Smooth muscle cell (in vitro differentiated cells): ENCODE data around the gene FRAS1. TPM values are rescaled to one million over a fixed set of nuclear protein-coding genes. Genes with fewer than 3 reads are reported as not detected.
A peak's percentile ranks its signal among the peaks of the same experiment; 100 is the strongest.

Source experiments
- DNase-seq: peaks from one replicate; lab custom pipeline; 2025; ENCODE audit not compliant: unreplicated experiment; lab: John Stamatoyannopoulos, UW
- H2AFZ ChIP-seq: fragments of 200-600 bp; sonication (generic); 2 replicates; pipeline ENCODE4 v1.6.0; 2016; ENCODE audit warnings: antibody characterized with exemption, low read depth, mild to moderate bottlenecking
- H3F3A ChIP-seq: fragments of 200-600 bp; sonication (generic); 2 replicates; pipeline ENCODE4 v1.6.0; 2017; ENCODE audit warnings: antibody characterized with exemption, low read depth
- H3K27ac ChIP-seq: fragments of 200-600 bp; sonication (generic); 2 replicates; pipeline ENCODE4 v1.5.1; 2016; ENCODE audit warnings: low read depth, mild to moderate bottlenecking
- H3K27me3 ChIP-seq: fragments of 200-600 bp; sonication (generic); 2 replicates; pipeline ENCODE4 v1.6.1; 2016; ENCODE audit warnings: low read depth, mild to moderate bottlenecking
- H3K36me3 ChIP-seq: fragments of 200-600 bp; sonication (generic); 2 replicates; pipeline ENCODE4 v1.5.1; 2016; ENCODE audit warnings: low read depth
- H3K4me1 ChIP-seq: fragments of 200-600 bp; sonication (generic); 2 replicates; pipeline ENCODE4 v1.5.1; 2016; ENCODE audit warnings: low read depth
- H3K4me2 ChIP-seq: fragments of 200-600 bp; sonication (generic); 2 replicates; pipeline ENCODE4 v1.6.0; 2016; ENCODE audit warnings: mild to moderate bottlenecking
- H3K4me3 ChIP-seq: fragments of 200-600 bp; sonication (generic); 2 replicates; pipeline ENCODE4 v1.5.1; 2016; ENCODE audit warnings: mild to moderate bottlenecking
- H3K79me2 ChIP-seq: fragments of 200-600 bp; sonication (generic); 2 replicates; pipeline ENCODE4 v1.6.0; 2016; ENCODE audit warnings: low read depth, mild to moderate bottlenecking
- H3K9ac ChIP-seq: fragments of 200-600 bp; sonication (generic); 2 replicates; pipeline ENCODE4 v1.6.0; 2016; ENCODE audit warnings: low read depth
- H3K9me3 ChIP-seq: fragments of 200-600 bp; sonication (generic); replicated peaks from 2 replicates; pipeline ENCODE4 v1.5.1; 2016; ENCODE audit warnings: low read depth
- H4K20me1 ChIP-seq: fragments of 200-600 bp; sonication (generic); 2 replicates; pipeline ENCODE4 v1.6.0; 2016; ENCODE audit warnings: low read depth
- CTCF ChIP-seq: fragments of 200-600 bp; sonication (generic); IDR thresholded peaks from 2 replicates; pipeline ENCODE4 v1.5.1; 2017; ENCODE audit warnings: borderline replicate concordance, mild to moderate bottlenecking, antibody characterized with exemption; ENCODE audit not compliant: insufficient read depth, poor library complexity, severe bottlenecking
- WGBS: methylation state at CpG from one replicate; pipeline ENCODE4 v1.1.7; 2016; ENCODE audit warnings: low lambda C conversion rate; 5-methylcytosine and 5-hydroxymethylcytosine counted together
- polyA plus RNA-seq: library from polyadenylated mRNA; unstranded; fragments of >200 nt; fragmentation: Nextera tagmentation; extraction: Ambion mirVana; gene quantifications from 2 replicates; pipeline ENCODE4 v1.2.1, GENCODE V29; 2016
- total RNA-seq: library from RNA; depleted of rRNA; stranded (reverse); fragments of >200 nt; gene quantifications from 2 replicates; pipeline ENCODE4 v1.2.3, GENCODE V29; 2014

FRAS1 gene
- total and polyA plus RNA-seq, 2 experiments from 2014 or later, result 0.55 to 8.1 TPM

- no peaks in the 10 kb centered on the region for H3K79me2 ChIP-seq
- H3F3A ChIP-seq, result no peaks in the 10 kb centered on the region
- peaks cover 3% of the 10 kb centered on the region for H3K4me1 ChIP-seq
- no peak overlapping the region for H3K9ac ChIP-seq
- no peaks in the 10 kb centered on the region for H3K9me3 ChIP-seq
- H3K4me2 ChIP-seq, result no peak overlapping the region
- H3K4me3 ChIP-seq, result no peak overlapping the region
- no peak overlapping the region for H3K27ac ChIP-seq
- no peak for TF ChIP-seq CTCF
- no peaks in the 10 kb centered on the region for H4K20me1 ChIP-seq
- no peak overlapping the region for H2AFZ ChIP-seq
- no peak for DNase-seq
- no peaks in the 10 kb centered on the region for H3K27me3 ChIP-seq
- no peaks in the 10 kb centered on the region for H3K36me3 ChIP-seq
Observed at GRCh38 chr4:78033861-78034260, 23.3 kb upstream of the FRAS1 start.

GRCh38 chr4:78038704-78039103 lies 18.4 kb upstream of the FRAS1 start:
- no peaks in the 10 kb centered on the region for H3F3A ChIP-seq
- no peak overlapping the region for H3K27ac ChIP-seq
- DNase-seq, result no peak
- H3K27me3 ChIP-seq, result no peaks in the 10 kb centered on the region
- H3K9ac ChIP-seq, result no peak overlapping the region
- H3K79me2 ChIP-seq, result no peaks in the 10 kb centered on the region
- peaks cover 3% of the 10 kb centered on the region for H3K4me1 ChIP-seq
- no peaks in the 10 kb centered on the region for H3K9me3 ChIP-seq
- no peaks in the 10 kb centered on the region for H3K36me3 ChIP-seq
- H2AFZ ChIP-seq, result peak overlapping the region; percentile 10
- H3K4me2 ChIP-seq, result no peak overlapping the region
- 83% methylated on average over 5 of the region's 5 CpGs for WGBS
- no peaks in the 10 kb centered on the region for H4K20me1 ChIP-seq
- no peak for TF ChIP-seq CTCF
- H3K4me3 ChIP-seq, result no peak overlapping the region

- Histone ChIP-seq H3F3A (no peaks in the 10 kb centered on the region), H3K9ac (no peak overlapping the region), H3K27me3 (no peaks in the 10 kb centered on the region), H4K20me1 (no peaks in the 10 kb centered on the region), H3K9me3 (no peaks in the 10 kb centered on the region), H2AFZ (no peak overlapping the region), H3K4me1 (peaks cover 3% of the 10 kb centered on the region), H3K27ac (peak overlapping the region; percentile 2), H3K4me2 (no peak overlapping the region), H3K36me3 (no peaks in the 10 kb centered on the region), H3K79me2 (no peaks in the 10 kb centered on the region), H3K4me3 (no peak overlapping the region)
- TF ChIP-seq CTCF, result no peak
- WGBS, result 86% methylated on average over 1 of the region's 1 CpG
- no peak for DNase-seq
Observed at GRCh38 chr4:78039678-78040077, 17.4 kb upstream of the FRAS1 start.

GRCh38 chr4:78040431-78040830 lies 16.7 kb upstream of the FRAS1 start:
- DNase-seq, result no peak
- Histone ChIP-seq H3K4me2 (peak overlapping the region; percentile 41), H3K79me2 (no peaks in the 10 kb centered on the region), H2AFZ (peak overlapping the region; percentile 64), H3K4me3 (no peak overlapping the region), H3K4me1 (peaks cover 3% of the 10 kb centered on the region), H3K27me3 (no peaks in the 10 kb centered on the region), H3K9me3 (no peaks in the 10 kb centered on the region), H3K27ac (peak overlapping the region; percentile 2), H4K20me1 (no peaks in the 10 kb centered on the region), H3F3A (no peaks in the 10 kb centered on the region), H3K9ac (no peak overlapping the region), H3K36me3 (no peaks in the 10 kb centered on the region)
- WGBS, result 11% methylated on average over 1 of the region's 1 CpG
- TF ChIP-seq CTCF, result no peak
